GM19372 (cell line): Measurements from ENCODE around the gene NKX2-3.

ENCODE experiments used
- ATAC-seq: cut with Tn5 transposase; IDR thresholded peaks from one replicate; pipeline ENCODE4 v1.9.1; 2021; ENCODE audit warnings: mild to moderate bottlenecking, low read depth, moderate library complexity; ENCODE audit not compliant: unreplicated experiment

Gene NKX2-3

DNA sequence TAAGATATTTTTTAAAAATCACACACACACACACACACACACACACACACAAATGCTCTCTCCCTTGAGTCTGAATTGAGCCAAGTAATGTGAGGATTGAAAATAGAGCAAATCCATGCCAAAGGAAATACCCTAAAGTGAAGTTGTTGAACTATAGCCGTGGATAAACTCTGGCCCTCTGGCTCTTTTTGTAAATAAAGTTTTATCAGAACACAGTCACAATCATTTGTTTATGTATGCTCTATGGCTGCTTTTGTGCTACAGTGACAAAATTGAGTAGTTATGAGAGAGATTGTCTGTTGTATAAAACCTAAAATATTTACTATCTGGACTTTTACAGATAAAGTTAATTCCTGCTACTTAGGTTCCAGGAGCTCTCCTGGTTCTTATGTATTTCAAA lies 39.1 kb downstream of the NKX2-3 start:
- ATAC-seq = no peak

DNA sequence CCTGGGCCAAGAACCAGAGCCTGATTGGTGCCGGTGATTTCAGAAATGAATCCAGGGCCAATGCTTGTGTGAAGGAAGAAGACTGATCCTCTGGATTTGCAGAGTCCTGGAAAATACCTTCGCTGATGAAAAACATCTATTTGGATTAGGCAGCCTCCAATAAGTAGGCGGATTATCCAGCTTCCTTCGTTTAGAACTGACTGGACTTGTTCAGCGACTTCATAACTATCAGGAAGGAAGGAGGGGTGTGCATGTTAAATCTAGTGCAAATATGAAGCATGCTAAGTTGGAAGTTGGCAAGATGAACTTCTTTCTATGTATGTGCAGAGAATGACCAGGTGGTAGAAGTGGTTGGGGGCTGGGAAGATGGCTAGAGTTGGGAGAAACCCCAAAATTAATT lies 41.0 kb downstream of the NKX2-3 start:
- ATAC-seq = no peak

DNA sequence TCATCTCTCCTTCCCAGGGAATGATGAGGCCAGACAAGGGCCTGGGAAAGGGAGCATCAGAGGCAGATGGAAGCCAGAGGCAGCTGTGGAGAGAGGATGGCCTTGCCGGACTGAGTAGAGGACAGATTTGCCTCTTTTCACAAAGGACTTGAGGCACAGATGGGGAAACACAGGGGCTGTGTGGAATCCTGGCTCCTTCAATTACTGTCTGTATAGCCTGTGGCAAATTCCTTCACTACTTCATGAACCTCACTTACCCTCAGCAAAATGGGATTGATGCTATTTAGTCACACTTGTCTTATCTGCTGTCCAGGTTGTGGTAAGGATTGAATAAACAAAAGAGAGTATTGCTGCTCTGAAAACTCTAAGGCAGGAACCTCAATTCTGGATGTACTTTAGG lies 47.2 kb downstream of the NKX2-3 start:
- ATAC-seq = no peak

DNA sequence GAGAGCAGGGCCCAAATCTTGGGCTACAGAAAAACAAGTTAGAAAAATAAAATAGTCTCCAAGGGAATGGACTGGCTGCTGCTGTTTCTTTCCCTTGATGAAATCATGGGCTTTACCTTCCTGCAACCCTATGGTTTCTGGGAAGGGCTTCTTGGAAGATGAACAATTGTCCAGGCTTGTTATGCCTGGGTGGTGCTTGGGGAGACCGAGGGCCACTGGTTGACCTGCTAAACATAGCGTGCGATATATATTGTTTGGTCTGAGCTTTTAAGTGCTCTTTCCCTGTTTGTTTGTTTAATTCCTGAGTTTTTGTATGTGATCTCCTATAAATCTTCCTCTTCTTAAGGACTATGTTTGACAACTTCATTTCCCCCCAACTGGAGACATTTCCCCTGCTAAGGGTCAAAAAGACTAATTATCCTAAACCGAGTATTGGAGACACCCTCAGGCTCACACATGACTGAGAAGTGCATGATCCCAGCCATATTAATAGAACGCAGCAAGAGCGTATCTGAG lies 49.6 kb downstream of the NKX2-3 start:
- ATAC-seq = no peak

- no peak for ATAC-seq
Measured at GRCh38 chr10:99583687-99584086, 50.9 kb downstream of the NKX2-3 start.
